ENCODE measurements around the gene TMEM72. TPM values are rescaled to one million over a fixed set of nuclear protein-coding genes. Genes with fewer than 3 reads are reported as not detected.

Gene TMEM72
- total RNA-seq, 4 donors from 2014 or later: not detected

- peak in 1 of 2 donors; percentile 81 for DNase-seq (ENCODE audit: low spot score in 2 of 2)
- WGBS, 2 donors: 82 to 86% methylated on average over 8 to 9 of the region's 9 CpGs
- TF ChIP-seq POLR2A (IDR thresholded peaks at IDR 0.05): no peak
- TF ChIP-seq CTCF (IDR thresholded peaks at IDR 0.05): no peak
- intact Hi-C loops (cut with DNase I; ENCODE audit: low total_unique reads): loop anchor here (5.0 kb wide), 1 partner anchor 44 kb away; the partner anchor contains the start of gene DEPP1
- no peak overlapping the region for H3K4me3 ChIP-seq (ENCODE audit: low read depth, poor library complexity, severe bottlenecking)
Measured at GRCh38 chr10:44933451-44934321, 22.5 kb downstream of the TMEM72 start.

- H3K4me3 ChIP-seq (ENCODE audit: low read depth, poor library complexity, severe bottlenecking): no peak overlapping the region
- peak in 1 of 2 donors; percentile 80 for DNase-seq (ENCODE audit: low spot score in 2 of 2)
- TF ChIP-seq POLR2A (IDR thresholded peaks at IDR 0.05): no peak
- TF ChIP-seq CTCF (IDR thresholded peaks at IDR 0.05): no peak
- 71 to 93% methylated on average over 16 to 18 of the region's 18 CpGs for WGBS, 2 donors
- intact Hi-C loops (cut with DNase I; ENCODE audit: low total_unique reads): loop anchor here (5.0 kb wide), 1 partner anchor 43 kb away; the partner anchor contains the start of gene DEPP1
Measured at GRCh38 chr10:44934416-44935200, 23.5 kb downstream of the TMEM72 start.

GRCh38 chr10:44935201-44935965 is 24.2 kb downstream of the TMEM72 start:
- no peak overlapping the region for H3K4me3 ChIP-seq (ENCODE audit: low read depth, poor library complexity, severe bottlenecking)
- peak; percentile 36 to 85 for DNase-seq (ENCODE audit: low spot score in 2 of 2)
- no peak for TF ChIP-seq POLR2A (IDR thresholded peaks at IDR 0.05)
- no peak for TF ChIP-seq CTCF (IDR thresholded peaks at IDR 0.05)
- WGBS, 2 donors: 45 to 52% methylated on average over 8 to 9 of the region's 9 CpGs
- intact Hi-C loops (cut with DNase I; ENCODE audit: low total_unique reads): no loop called here

- DNase-seq (ENCODE audit: low spot score in 2 of 2): no peak
- no peak for TF ChIP-seq POLR2A (IDR thresholded peaks at IDR 0.05)
- TF ChIP-seq CTCF (IDR thresholded peaks at IDR 0.05): no peak
- WGBS, 2 donors: 31 to 35% methylated on average over 3 of the region's 3 CpGs
- intact Hi-C loops (cut with DNase I; ENCODE audit: low total_unique reads): no loop called here
- no peak overlapping the region for H3K4me3 ChIP-seq (ENCODE audit: low read depth, poor library complexity, severe bottlenecking)
Measured at GRCh38 chr10:44935966-44936295, 24.8 kb downstream of the TMEM72 start.

- peak in 1 of 2 donors; percentile 21 for DNase-seq (ENCODE audit: low spot score in 2 of 2)
- TF ChIP-seq POLR2A (IDR thresholded peaks at IDR 0.05): no peak
- no peak for TF ChIP-seq CTCF (IDR thresholded peaks at IDR 0.05)
- 82 to 91% methylated on average over 7 of the region's 7 CpGs for WGBS, 2 donors
- no peak overlapping the region for H3K4me3 ChIP-seq (ENCODE audit: low read depth, poor library complexity, severe bottlenecking)
- intact Hi-C loops (cut with DNase I; ENCODE audit: low total_unique reads): no loop called here
Measured at GRCh38 chr10:44936314-44936975, 25.3 kb downstream of the TMEM72 start.

Measured in lower leg skin (tissue), 4 donors.